GM23338 (cell line): Measurements from ENCODE around the gene RSPH4A. TPM values are rescaled to one million over a fixed set of nuclear protein-coding genes. Genes with fewer than 3 reads are reported as not detected.
A peak's percentile ranks its signal among the peaks of the same experiment; 100 is the strongest.

Source experiments
- ATAC-seq: fragments of 200-7000 bp; cut with Tn5 transposase; 3 replicates; pipeline ENCODE4 v1.9.1; 2020
- DNase-seq: peaks from one replicate; pipeline ENCODE4 v3.0.0-alpha.2; 2015; ENCODE audit warnings: low spot score
- H2AFZ ChIP-seq: fragments of 200-600 bp; sonication (generic); 2 replicates; pipeline ENCODE4 v1.8.0; 2016; ENCODE audit warnings: antibody characterized with exemption, mild to moderate bottlenecking, moderate library complexity
- H3F3A ChIP-seq: fragments of 200-600 bp; sonication (generic); replicated peaks from 2 replicates; pipeline ENCODE4 v1.8.0; 2017; ENCODE audit warnings: antibody characterized with exemption, mixed run types, low read depth
- H3K27ac ChIP-seq: fragments of 200-600 bp; sonication (generic); 2 replicates; pipeline ENCODE4 v1.6.1; 2016; ENCODE audit warnings: low read depth
- H3K27me3 ChIP-seq: fragments of 200-600 bp; sonication (generic); 2 replicates; pipeline ENCODE4 v1.8.0; 2016; ENCODE audit warnings: mild to moderate bottlenecking, mixed run types, moderate library complexity; ENCODE audit not compliant: insufficient read depth
- H3K36me3 ChIP-seq: fragments of 200-600 bp; sonication (generic); 2 replicates; pipeline ENCODE4 v1.8.0; 2016; ENCODE audit warnings: mild to moderate bottlenecking; ENCODE audit not compliant: insufficient read depth
- H3K4me1 ChIP-seq: fragments of 200-600 bp; sonication (generic); 2 replicates; pipeline ENCODE4 v1.8.0; 2016; ENCODE audit warnings: mild to moderate bottlenecking, moderate library complexity; ENCODE audit not compliant: insufficient read depth
- H3K4me2 ChIP-seq: fragments of 200-600 bp; sonication (generic); 2 replicates; pipeline ENCODE4 v1.7.1; 2017; ENCODE audit warnings: mixed run types
- H3K4me3 ChIP-seq: fragments of 200-600 bp; sonication (generic); 2 replicates; pipeline ENCODE4 v1.6.1; 2016; ENCODE audit warnings: mixed run types
- H3K79me2 ChIP-seq: fragments of 200-600 bp; sonication (generic); replicated peaks from 2 replicates; pipeline ENCODE4 v1.8.0; 2017; ENCODE audit warnings: mild to moderate bottlenecking; ENCODE audit not compliant: insufficient read depth
- H3K9me2 ChIP-seq: fragments of 200-600 bp; sonication (generic); 2 replicates; pipeline ENCODE4 v1.8.0; 2017; ENCODE audit not compliant: insufficient read depth
- H4K20me1 ChIP-seq: fragments of 200-600 bp; sonication (generic); replicated peaks from 2 replicates; pipeline ENCODE4 v1.8.0; 2017; ENCODE audit warnings: mild to moderate bottlenecking; ENCODE audit not compliant: insufficient read depth
- H3K27ac Mint-ChIP-seq: 2 replicates; pipeline ENCODE4 v1.8.0; 2020; ENCODE audit warnings: inconsistent platforms, mild to moderate bottlenecking, moderate library complexity, mixed read lengths
- H3K27me3 Mint-ChIP-seq: 3 replicates; pipeline ENCODE4 v1.8.0; 2022; ENCODE audit warnings: low read depth, mild to moderate bottlenecking, moderate library complexity, mixed read lengths, inconsistent platforms; ENCODE audit not compliant: insufficient read depth, poor library complexity
- H3K36me3 Mint-ChIP-seq: 3 replicates; pipeline ENCODE4 v1.8.0; 2021; ENCODE audit warnings: low read depth, mild to moderate bottlenecking, inconsistent platforms, moderate library complexity, mixed read lengths
- H3K4me1 Mint-ChIP-seq: 3 replicates; pipeline ENCODE4 v1.8.0; 2020; ENCODE audit warnings: mild to moderate bottlenecking, inconsistent platforms, mixed read lengths
- H3K4me3 Mint-ChIP-seq: 3 replicates; pipeline ENCODE4 v1.8.0; 2021; ENCODE audit warnings: moderate library complexity, mild to moderate bottlenecking, inconsistent platforms, mixed read lengths
- H3K9me3 Mint-ChIP-seq: 3 replicates; pipeline ENCODE4 v1.8.0; 2020; ENCODE audit warnings: moderate library complexity, mild to moderate bottlenecking, inconsistent platforms, mixed read lengths
- CREB1 ChIP-seq: fragments of 250-450 bp; sonication (Bioruptor Pico); IDR thresholded peaks from 2 replicates; pipeline ENCODE4 v1.5.0; 2020; ENCODE audit warnings: low read depth, mild to moderate bottlenecking, moderate library complexity
- NANOG ChIP-seq: IDR thresholded peaks from 2 replicates; pipeline ENCODE4 v1.6.1; 2016; ENCODE audit warnings: antibody characterized with exemption, borderline replicate concordance
- POLR2AphosphoS5 ChIP-seq: IDR thresholded peaks from 2 replicates; pipeline ENCODE4 v1.6.1; 2016; ENCODE audit warnings: antibody characterized with exemption, low read depth
- ZNF331 ChIP-seq: fragments of 250-450 bp; sonication (Bioruptor Pico); IDR thresholded peaks from 2 replicates; pipeline ENCODE4 v1.5.0; 2020; ENCODE audit warnings: low read depth, mild to moderate bottlenecking, moderate library complexity
- ZNF462 ChIP-seq: fragments of 250-450 bp; sonication (Bioruptor Pico); IDR thresholded peaks from 2 replicates; pipeline ENCODE4 v1.5.0; 2020; ENCODE audit warnings: mild to moderate bottlenecking, moderate library complexity
- polyA plus RNA-seq: library from polyadenylated mRNA; unstranded; fragments of >200 nt; fragmentation: Nextera tagmentation; extraction: Ambion mirVana; gene quantifications from 2 replicates; pipeline ENCODE4 v1.2.1, GENCODE V29; 2016
- total RNA-seq: library from RNA; depleted of rRNA; stranded (reverse); fragments of >200 nt; shearing (Covaris generic); gene quantifications from 2 replicates; pipeline ENCODE4 v1.2.3, GENCODE V29; 2014
- TF ChIP-seq, protein P1 (sequence below): IDR thresholded peaks from 2 replicates; pipeline ENCODE4 v1.6.1; 2016; ENCODE audit warnings: antibody characterized with exemption
- TF ChIP-seq, protein P2 (sequence below), 2 experiments: fragments of 200-600 bp in 1 of 2; sonication (generic) in 1 of 2; conservative IDR thresholded peaks; 2 replicates each; pipeline versions ENCODE4 v1.5.1 to v1.6.1; 2016 to 2017; ENCODE audit warnings: antibody characterized with exemption in 2 of 2, low read depth in 2 of 2, mild to moderate bottlenecking in 2 of 2, moderate library complexity in 1 of 2

The RSPH4A gene
- total and polyA plus RNA-seq, 2 experiments from 2014 or later = 0.52 to 1.0 TPM

- Histone ChIP-seq H4K20me1 (peaks cover 12% of the 10 kb centered on the region; the same call in 1 of the 2 replicates), H3F3A (no peaks in the 10 kb centered on the region)
Observed at GRCh38 chr6:116663308-116663707, 47.0 kb downstream of the RSPH4A start.

More at GRCh38 chr6:116663308-116663707, 47.0 kb downstream of the RSPH4A start:
- Mint-ChIP-seq H3K4me1 (peaks cover 15% of the 10 kb centered on the region; the same call in 2 of the 3 replicates), H3K27me3 (peaks cover 3% of the 10 kb centered on the region), H3K9me3 (no peaks in the 10 kb centered on the region), H3K27ac (peak overlapping the region; percentile 45; the same call in 1 of the 2 replicates), H3K36me3 (peaks cover 3% of the 10 kb centered on the region; the same call in 1 of the 3 replicates), H3K4me3 (no peak overlapping the region)
- Histone ChIP-seq H3K4me2 (no peak overlapping the region), H3K36me3 (peaks cover 5% of the 10 kb centered on the region; the same call in 1 of the 2 replicates), H3K27me3 (no peaks in the 10 kb centered on the region), H3K9me2 (no peaks in the 10 kb centered on the region), H3K4me3 (no peak overlapping the region), H3K79me2 (peaks cover 87% of the 10 kb centered on the region), H3K27ac (no peak overlapping the region), H3K4me1 (peaks cover 9% of the 10 kb centered on the region; the same call in 1 of the 2 replicates), H2AFZ (no peak overlapping the region)
- DNase-seq (no peak), ATAC-seq (no peak)
- TF ChIP-seq POLR2AphosphoS5 (no peak), ZNF331 (CRISPR knock-in tag) (no peak), ZNF462 (CRISPR knock-in tag) (no peak), CREB1 (CRISPR knock-in tag) (no peak), NANOG (no peak)
- TF ChIP-seq, protein P1, sequence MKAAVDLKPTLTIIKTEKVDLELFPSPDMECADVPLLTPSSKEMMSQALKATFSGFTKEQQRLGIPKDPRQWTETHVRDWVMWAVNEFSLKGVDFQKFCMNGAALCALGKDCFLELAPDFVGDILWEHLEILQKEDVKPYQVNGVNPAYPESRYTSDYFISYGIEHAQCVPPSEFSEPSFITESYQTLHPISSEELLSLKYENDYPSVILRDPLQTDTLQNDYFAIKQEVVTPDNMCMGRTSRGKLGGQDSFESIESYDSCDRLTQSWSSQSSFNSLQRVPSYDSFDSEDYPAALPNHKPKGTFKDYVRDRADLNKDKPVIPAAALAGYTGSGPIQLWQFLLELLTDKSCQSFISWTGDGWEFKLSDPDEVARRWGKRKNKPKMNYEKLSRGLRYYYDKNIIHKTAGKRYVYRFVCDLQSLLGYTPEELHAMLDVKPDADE = no peak
- TF ChIP-seq, protein P2, sequence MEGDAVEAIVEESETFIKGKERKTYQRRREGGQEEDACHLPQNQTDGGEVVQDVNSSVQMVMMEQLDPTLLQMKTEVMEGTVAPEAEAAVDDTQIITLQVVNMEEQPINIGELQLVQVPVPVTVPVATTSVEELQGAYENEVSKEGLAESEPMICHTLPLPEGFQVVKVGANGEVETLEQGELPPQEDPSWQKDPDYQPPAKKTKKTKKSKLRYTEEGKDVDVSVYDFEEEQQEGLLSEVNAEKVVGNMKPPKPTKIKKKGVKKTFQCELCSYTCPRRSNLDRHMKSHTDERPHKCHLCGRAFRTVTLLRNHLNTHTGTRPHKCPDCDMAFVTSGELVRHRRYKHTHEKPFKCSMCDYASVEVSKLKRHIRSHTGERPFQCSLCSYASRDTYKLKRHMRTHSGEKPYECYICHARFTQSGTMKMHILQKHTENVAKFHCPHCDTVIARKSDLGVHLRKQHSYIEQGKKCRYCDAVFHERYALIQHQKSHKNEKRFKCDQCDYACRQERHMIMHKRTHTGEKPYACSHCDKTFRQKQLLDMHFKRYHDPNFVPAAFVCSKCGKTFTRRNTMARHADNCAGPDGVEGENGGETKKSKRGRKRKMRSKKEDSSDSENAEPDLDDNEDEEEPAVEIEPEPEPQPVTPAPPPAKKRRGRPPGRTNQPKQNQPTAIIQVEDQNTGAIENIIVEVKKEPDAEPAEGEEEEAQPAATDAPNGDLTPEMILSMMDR (conservative IDR thresholded peaks at IDR 0.05; ENCODE audit: low read depth in 2 of 2) = no peak
